ENCODE results near the gene TMEM178B. TPM values are rescaled to one million over a fixed set of nuclear protein-coding genes. Genes with fewer than 3 reads are reported as not detected.
"Not testable (repeated sequence)": the region's sequence is repeated elsewhere in the genome, so short reads cannot be mapped to it uniquely, and the experiment has no call there.

TMEM178B gene
- total RNA-seq, 1 donor, result 0.09 TPM

DNA sequence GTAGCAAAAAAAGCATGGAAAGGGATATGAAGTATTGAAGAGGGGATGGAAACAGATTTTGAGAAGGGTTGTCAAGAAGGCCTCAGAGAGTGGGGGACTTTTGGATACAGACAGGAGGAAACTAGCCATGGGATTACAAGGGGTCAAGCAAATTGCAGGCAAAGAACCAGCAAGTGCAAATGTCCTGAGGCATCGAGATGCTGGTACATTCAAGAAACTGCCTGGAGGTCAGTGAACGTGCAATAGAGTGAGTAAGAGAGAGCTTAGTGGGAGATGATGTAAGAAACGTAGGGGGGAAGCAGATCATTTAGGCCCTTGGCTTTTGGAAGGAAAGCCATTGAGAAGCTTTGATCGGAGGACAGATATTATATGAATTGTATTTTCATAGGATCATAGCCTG lies 250.0 kb downstream of the TMEM178B start:
- H3K4me3 ChIP-seq (ENCODE audit: low read depth, low read length), result no peak overlapping the region
- no peak for DNase-seq (ENCODE audit: low read depth)
- TF ChIP-seq, protein P1, sequence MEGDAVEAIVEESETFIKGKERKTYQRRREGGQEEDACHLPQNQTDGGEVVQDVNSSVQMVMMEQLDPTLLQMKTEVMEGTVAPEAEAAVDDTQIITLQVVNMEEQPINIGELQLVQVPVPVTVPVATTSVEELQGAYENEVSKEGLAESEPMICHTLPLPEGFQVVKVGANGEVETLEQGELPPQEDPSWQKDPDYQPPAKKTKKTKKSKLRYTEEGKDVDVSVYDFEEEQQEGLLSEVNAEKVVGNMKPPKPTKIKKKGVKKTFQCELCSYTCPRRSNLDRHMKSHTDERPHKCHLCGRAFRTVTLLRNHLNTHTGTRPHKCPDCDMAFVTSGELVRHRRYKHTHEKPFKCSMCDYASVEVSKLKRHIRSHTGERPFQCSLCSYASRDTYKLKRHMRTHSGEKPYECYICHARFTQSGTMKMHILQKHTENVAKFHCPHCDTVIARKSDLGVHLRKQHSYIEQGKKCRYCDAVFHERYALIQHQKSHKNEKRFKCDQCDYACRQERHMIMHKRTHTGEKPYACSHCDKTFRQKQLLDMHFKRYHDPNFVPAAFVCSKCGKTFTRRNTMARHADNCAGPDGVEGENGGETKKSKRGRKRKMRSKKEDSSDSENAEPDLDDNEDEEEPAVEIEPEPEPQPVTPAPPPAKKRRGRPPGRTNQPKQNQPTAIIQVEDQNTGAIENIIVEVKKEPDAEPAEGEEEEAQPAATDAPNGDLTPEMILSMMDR (IDR thresholded peaks at IDR 0.05; ENCODE audit: insufficient read depth, low read length), result no peak

GRCh38 chr7:141324870-141325269 lies 251.0 kb downstream of the TMEM178B start:
- no peak overlapping the region for H3K4me3 ChIP-seq (ENCODE audit: low read depth, low read length)
- TF ChIP-seq, protein P1 (IDR thresholded peaks at IDR 0.05; ENCODE audit: insufficient read depth, low read length), result no peak
- DNase-seq (ENCODE audit: low read depth), result no peak

- TF ChIP-seq, protein P1 (IDR thresholded peaks at IDR 0.05; ENCODE audit: insufficient read depth, low read length), result no peak
- H3K4me3 ChIP-seq (ENCODE audit: low read depth, low read length), result no peak overlapping the region
- no peak for DNase-seq (ENCODE audit: low read depth)
Observed at GRCh38 chr7:141325275-141325674, 251.4 kb downstream of the TMEM178B start.

- TF ChIP-seq, protein P1 (IDR thresholded peaks at IDR 0.05; ENCODE audit: insufficient read depth, low read length), result no peak
Observed at GRCh38 chr7:141328290-141328689, 254.4 kb downstream of the TMEM178B start.

DNA sequence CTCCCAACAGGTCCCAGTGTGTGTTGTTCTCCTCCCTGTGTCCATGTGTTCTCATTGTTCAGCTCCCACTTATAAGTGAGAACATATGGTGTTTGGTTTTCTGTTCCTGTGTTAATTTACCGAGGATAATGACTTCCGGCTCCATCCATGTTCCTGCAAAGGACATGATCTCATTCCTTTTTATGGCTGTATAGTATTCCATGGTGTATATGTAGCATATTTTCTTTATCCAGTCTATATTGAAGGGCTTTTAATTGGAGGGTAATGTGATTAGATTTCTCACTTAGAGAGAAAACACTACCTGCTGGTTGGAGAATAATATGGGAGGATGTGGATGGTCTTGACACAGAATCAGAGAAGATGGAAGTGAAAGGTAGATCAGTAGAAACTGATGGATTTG lies 256.4 kb downstream of the TMEM178B start:
- H3K4me3 ChIP-seq (ENCODE audit: low read depth, low read length); DNase-seq (ENCODE audit: low read depth): not testable (repeated sequence)

More at GRCh38 chr7:141328290-141328689, 254.4 kb downstream of the TMEM178B start:
- H3K4me3 ChIP-seq (ENCODE audit: low read depth, low read length), result no peak overlapping the region
- no peak for DNase-seq (ENCODE audit: low read depth)

- DNase-seq (ENCODE audit: low read depth), result no peak
- TF ChIP-seq, protein P1 (IDR thresholded peaks at IDR 0.05; ENCODE audit: insufficient read depth, low read length), result no peak
Observed at GRCh38 chr7:141333459-141333858, 259.6 kb downstream of the TMEM178B start.

DNA sequence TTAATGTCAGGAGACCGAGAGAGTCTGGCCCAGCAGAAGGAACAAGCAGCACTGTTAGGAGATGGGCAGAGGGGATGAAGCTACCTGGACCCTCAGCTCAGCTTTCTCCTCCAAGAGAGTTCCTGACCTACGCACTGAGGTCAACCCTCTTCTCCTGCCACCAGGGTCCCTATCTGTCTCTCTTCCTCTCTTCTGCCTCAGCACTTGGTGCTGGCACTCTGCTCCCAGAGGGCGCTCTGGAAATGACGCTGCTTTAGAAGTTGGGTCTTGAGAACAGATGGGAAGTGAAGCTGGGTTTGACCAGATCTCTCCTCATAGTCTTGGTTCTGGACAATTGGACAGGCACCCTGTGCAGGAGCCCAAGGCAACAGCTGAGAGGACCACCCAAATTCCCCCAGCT lies 261.3 kb downstream of the TMEM178B start:
- no peak overlapping the region for H3K4me3 ChIP-seq (ENCODE audit: low read depth, low read length)
- TF ChIP-seq, protein P1 (IDR thresholded peaks at IDR 0.05; ENCODE audit: insufficient read depth, low read length), result no peak
- no peak for DNase-seq (ENCODE audit: low read depth)

More at GRCh38 chr7:141333459-141333858, 259.6 kb downstream of the TMEM178B start:
- no peak overlapping the region for H3K4me3 ChIP-seq (ENCODE audit: low read depth, low read length)

Measured in fibroblast of the aortic adventitia (primary cell).